IMR-90 (cell line): ENCODE results near the gene PTPN22. TPM values are rescaled to one million over a fixed set of nuclear protein-coding genes. Genes with fewer than 3 reads are reported as not detected.

ENCODE experiments used
- ATAC-seq: fragments of 200-7000 bp; cut with Tn5 transposase; 2 replicates; pipeline ENCODE4 v1.9.1; 2020; ENCODE audit warnings: low read depth, mild to moderate bottlenecking, moderate library complexity
- BruUV-seq: library from RNA; stranded (reverse); fragments of 400-500 nt; replicated peaks from 2 replicates; lab custom pipeline; 2021; lab: Mats Ljungman, UMichigan
- CTCF ChIA-PET: fragments of 300-600 bp; formaldehyde crosslinking; extraction: SDS; loops from one replicate; lab custom pipeline; 2021; ENCODE audit warnings: antibody characterized with exemption; lab: Yijun Ruan, JAX
- POLR2A ChIA-PET: fragments of 300-600 bp; sonication (Branson Sonifier 250); formaldehyde crosslinking; loops from one replicate; lab custom pipeline; 2022; ENCODE audit warnings: antibody characterized with exemption; ENCODE audit not compliant: unreplicated experiment; lab: Charles Lee
- DNase-seq: peaks from one replicate; pipeline ENCODE4 v3.0.0; 2013
- H2AFZ ChIP-seq: replicated peaks from 2 replicates; pipeline ENCODE3; 2013; ENCODE audit warnings: low read length, mild to moderate bottlenecking; ENCODE audit not compliant: poor library complexity
- H2AK5ac ChIP-seq: 2 replicates; pipeline ENCODE4 v1.6.1; 2013; ENCODE audit warnings: low read depth, low read length, inconsistent platforms
- H2AK9ac ChIP-seq: replicated peaks from 2 replicates; pipeline ENCODE3; 2013; ENCODE audit warnings: mild to moderate bottlenecking, low read depth, low read length, moderate library complexity; ENCODE audit not compliant: poor library complexity
- H2BK120ac ChIP-seq: 2 replicates; pipeline ENCODE4 v1.6.1; 2013; ENCODE audit warnings: low read depth, low read length, inconsistent platforms
- H2BK15ac ChIP-seq: 3 replicates; pipeline ENCODE4 v1.6.1; 2013; ENCODE audit warnings: low read depth, low read length, inconsistent platforms
- H2BK20ac ChIP-seq: 2 replicates; pipeline ENCODE4 v1.6.1; 2013; ENCODE audit warnings: low read depth, mild to moderate bottlenecking, inconsistent platforms, low read length, moderate library complexity
- H2BK5ac ChIP-seq: 2 replicates; pipeline ENCODE4 v1.6.1; 2013; ENCODE audit warnings: mild to moderate bottlenecking, low read depth, low read length, inconsistent platforms; ENCODE audit not compliant: poor library complexity, severe bottlenecking
- H3K14ac ChIP-seq: replicated peaks from 2 replicates; pipeline ENCODE4 v1.6.1; 2013; ENCODE audit warnings: low read depth, low read length, inconsistent platforms
- H3K18ac ChIP-seq: 2 replicates; pipeline ENCODE4 v1.6.1; 2013; ENCODE audit warnings: low read depth, low read length, control low read depth
- H3K23ac ChIP-seq: 2 replicates; pipeline ENCODE4 v1.6.1; 2013; ENCODE audit warnings: low read depth, low read length, inconsistent platforms
- H3K27ac ChIP-seq: 2 replicates; pipeline ENCODE4 v1.5.1; 2013; ENCODE audit warnings: mild to moderate bottlenecking, control low read depth, low read length; ENCODE audit not compliant: insufficient read depth
- H3K27me3 ChIP-seq: 2 replicates; pipeline ENCODE4 v1.6.1; 2013; ENCODE audit warnings: low read length; ENCODE audit not compliant: control insufficient read depth, insufficient read depth
- H3K36me3 ChIP-seq: 2 replicates; pipeline ENCODE4 v1.6.1; 2013; ENCODE audit warnings: low read length, mixed read lengths; ENCODE audit not compliant: control insufficient read depth, insufficient read depth
- H3K4ac ChIP-seq: 2 replicates; pipeline ENCODE4 v1.6.1; 2013; ENCODE audit warnings: low read depth, low read length, inconsistent platforms
- H3K4me1 ChIP-seq: 2 replicates; pipeline ENCODE4 v1.6.1; 2013; ENCODE audit warnings: low read length, mixed read lengths; ENCODE audit not compliant: control insufficient read depth, insufficient read depth
- H3K4me2 ChIP-seq: 2 replicates; pipeline ENCODE4 v1.6.1; 2013; ENCODE audit warnings: low read depth, mild to moderate bottlenecking, control low read depth, low read length, moderate library complexity
- H3K4me3 ChIP-seq: 2 replicates; pipeline ENCODE4 v1.5.1; 2013; ENCODE audit warnings: low read depth, mild to moderate bottlenecking, control low read depth, low read length, moderate library complexity; ENCODE audit not compliant: insufficient read depth
- H3K56ac ChIP-seq: 2 replicates; pipeline ENCODE4 v1.6.1; 2013; ENCODE audit warnings: low read length, inconsistent platforms; ENCODE audit not compliant: insufficient read depth; ENCODE audit errors: extremely low read depth
- H3K79me1 ChIP-seq, 2 experiments: 2 replicates each; pipeline ENCODE4 v1.6.1; 2013; ENCODE audit warnings: low read length in 2 of 2, inconsistent platforms in 1 of 2, low read depth in 1 of 2
- H3K9ac ChIP-seq: 2 replicates; pipeline ENCODE4 v1.6.1; 2013; ENCODE audit warnings: low read depth, low read length, control low read depth
- H3K9me1 ChIP-seq: 2 replicates; pipeline ENCODE4 v1.6.1; 2013; ENCODE audit warnings: low read length, inconsistent platforms; ENCODE audit not compliant: insufficient read depth
- H3K9me3 ChIP-seq: 2 replicates; pipeline ENCODE4 v1.6.1; 2013; ENCODE audit warnings: low read length; ENCODE audit not compliant: control insufficient read depth, insufficient read depth
- H4K20me1 ChIP-seq: 2 replicates; pipeline ENCODE4 v1.6.1; 2013; ENCODE audit warnings: low read length, inconsistent platforms; ENCODE audit not compliant: insufficient read depth
- H4K5ac ChIP-seq: 2 replicates; pipeline ENCODE4 v1.6.1; 2013; ENCODE audit warnings: mild to moderate bottlenecking, low read depth, low read length, control low read depth
- H4K8ac ChIP-seq, 2 experiments: 2 replicates each; pipeline ENCODE4 v1.6.1; 2013; ENCODE audit warnings: low read depth in 2 of 2, low read length in 2 of 2, control low read depth in 1 of 2, inconsistent platforms in 1 of 2
- H4K91ac ChIP-seq: 2 replicates; pipeline ENCODE4 v1.6.1; 2013; ENCODE audit warnings: low read depth, low read length, inconsistent platforms; ENCODE audit not compliant: insufficient read depth
- CEBPB ChIP-seq: IDR thresholded peaks from 2 replicates; pipeline ENCODE4 v1.6.1; 2012; ENCODE audit warnings: low read depth, low read length, improper control_type of control experiment
- CHD1 ChIP-seq: IDR thresholded peaks from 2 replicates; pipeline ENCODE4 v1.6.1; 2012; ENCODE audit warnings: low read depth, low read length, improper control_type of control experiment
- FOS ChIP-seq: fragments of 150-350 bp; IDR thresholded peaks from 2 replicates; pipeline ENCODE4 v1.6.1; 2016; ENCODE audit warnings: low read depth, low read length
- MAFK ChIP-seq: IDR thresholded peaks from 2 replicates; pipeline ENCODE4 v1.6.1; 2012; ENCODE audit warnings: low read depth, low read length, improper control_type of control experiment
- MAZ ChIP-seq: IDR thresholded peaks from 2 replicates; pipeline ENCODE4 v1.6.1; 2012; ENCODE audit warnings: low read depth, mild to moderate bottlenecking, low read length, improper control_type of control experiment, moderate library complexity, borderline replicate concordance
- NFE2L2 ChIP-seq: fragments of 150-350 bp; IDR thresholded peaks from 2 replicates; pipeline ENCODE4 v1.6.1; 2016; ENCODE audit warnings: low read depth, mild to moderate bottlenecking, low read length
- POLR2A ChIP-seq: IDR thresholded peaks from 2 replicates; pipeline ENCODE4 v1.6.1; 2012; ENCODE audit warnings: mild to moderate bottlenecking, low read depth, low read length
- RAD21 ChIP-seq: IDR thresholded peaks from 2 replicates; pipeline ENCODE4 v1.6.1; 2012; ENCODE audit warnings: low read length, improper control_type of control experiment
- RCOR1 ChIP-seq: IDR thresholded peaks from 2 replicates; pipeline ENCODE4 v1.6.1; 2012; ENCODE audit warnings: mild to moderate bottlenecking, low read length, improper control_type of control experiment; ENCODE audit not compliant: insufficient replicate concordance
- RFX5 ChIP-seq: IDR thresholded peaks from 2 replicates; pipeline ENCODE4 v1.8.0; 2012; ENCODE audit warnings: low read depth, mild to moderate bottlenecking, low read length, moderate library complexity
- WGBS, 2 experiments: methylation state at CpG; one replicate each; pipeline versions ENCODE4 v1.1.5 to v1.1.7; 2013; ENCODE audit warnings: missing lambda C conversion rate in 2 of 2; ENCODE audit not compliant: insufficient read length in 1 of 2; ENCODE audit errors: extremely low coverage in 2 of 2; 5-methylcytosine and 5-hydroxymethylcytosine counted together
- dilution Hi-C: fragments of 300-500 bp; cut with HindIII; formaldehyde crosslinking; loops from one replicate; pipeline ENCODE4 v1.14.3; 2018; ENCODE audit warnings: low sequenced_read_pairs; ENCODE audit not compliant: unreplicated experiment
- in situ Hi-C: fragments of 300-500 bp; cut with MboI; formaldehyde crosslinking; loops from 3 replicates; pipeline ENCODE4 v1.14.3; 2019; ENCODE audit warnings: low sequenced_read_pairs, inconsistent platforms, mixed read lengths
- intact Hi-C: fragments of 100-400 bp; cut with micrococcal nuclease; formaldehyde crosslinking; loops from 2 replicates; pipeline ENCODE4 v1.10.0; 2022
- polyA plus RNA-seq, 3 experiments: library from polyadenylated mRNA; depleted of rRNA; stranded (reverse); fragments of >200 nt; gene quantifications; 2 replicates each; pipeline ENCODE4 v1.2.3, GENCODE V29; 2012; ENCODE audit warnings: low replicate concordance in 1 of 3
- total RNA-seq: library from RNA; depleted of rRNA; stranded (reverse); fragments of >200 nt; gene quantifications from 2 replicates; pipeline ENCODE4 v1.2.3, GENCODE V29; 2012
- TF ChIP-seq, protein P1 (sequence below): fragments of 150-350 bp; IDR thresholded peaks from 2 replicates; pipeline ENCODE4 v1.6.1; 2016; ENCODE audit warnings: low read depth, mild to moderate bottlenecking, low read length, moderate library complexity, borderline replicate concordance

Gene PTPN22
- total and polyA plus RNA-seq, 2 of the 4 experiments (the other 2 are of a cell fraction), result 0.14 to 0.18 TPM

GRCh38 chr1:113850127-113850796, 21.2 kb downstream of the PTPN22 start:
- DNase-seq, result no peak
- H3K27me3 ChIP-seq, result no peaks in the 10 kb centered on the region
- H3K4me1 ChIP-seq, result no peaks in the 10 kb centered on the region
- no peak overlapping the region for H2AFZ ChIP-seq
- no peak overlapping the region; the same call in 1 of the 2 replicates for H3K4ac ChIP-seq
- H4K20me1 ChIP-seq, result no peaks in the 10 kb centered on the region
- H3K9ac ChIP-seq, result no peak overlapping the region
- no peaks in the 10 kb centered on the region for H3K9me3 ChIP-seq
- WGBS, 2 experiments, result no CpG with 5 or more reads among the region's 3 CpGs
- in situ Hi-C loops (loop anchor here (25.0 kb wide), 1 partner anchor 437 kb away; no protein-coding TSS in a partner anchor), dilution Hi-C loops (no loop called here), intact Hi-C loops (no loop called here)
- no peak overlapping the region for H3K4me2 ChIP-seq
- H2BK20ac ChIP-seq, result no peak overlapping the region
- no peak overlapping the region for H2BK5ac ChIP-seq
- H2AK5ac ChIP-seq, result no peak overlapping the region
- no peak overlapping the region for H2BK15ac ChIP-seq
- no TSS peak for BruUV-seq
- H4K5ac ChIP-seq, result no peak overlapping the region
- no peaks in the 10 kb centered on the region for H3K36me3 ChIP-seq
- TF ChIP-seq POLR2A, result no peak
- no peak for TF ChIP-seq NFE2L2
- no peak for TF ChIP-seq RAD21
- no peak for TF ChIP-seq RFX5
- no peak for TF ChIP-seq CHD1
- TF ChIP-seq MAZ, result no peak
- no peak for TF ChIP-seq MAFK
- no peak for TF ChIP-seq CEBPB
- TF ChIP-seq, protein P1, sequence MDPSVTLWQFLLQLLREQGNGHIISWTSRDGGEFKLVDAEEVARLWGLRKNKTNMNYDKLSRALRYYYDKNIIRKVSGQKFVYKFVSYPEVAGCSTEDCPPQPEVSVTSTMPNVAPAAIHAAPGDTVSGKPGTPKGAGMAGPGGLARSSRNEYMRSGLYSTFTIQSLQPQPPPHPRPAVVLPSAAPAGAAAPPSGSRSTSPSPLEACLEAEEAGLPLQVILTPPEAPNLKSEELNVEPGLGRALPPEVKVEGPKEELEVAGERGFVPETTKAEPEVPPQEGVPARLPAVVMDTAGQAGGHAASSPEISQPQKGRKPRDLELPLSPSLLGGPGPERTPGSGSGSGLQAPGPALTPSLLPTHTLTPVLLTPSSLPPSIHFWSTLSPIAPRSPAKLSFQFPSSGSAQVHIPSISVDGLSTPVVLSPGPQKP, result no peak
- TF ChIP-seq FOS, result no peak
- TF ChIP-seq RCOR1, result no peak
- no peak overlapping the region for H4K91ac ChIP-seq
- no peaks in the 10 kb centered on the region for H3K9me1 ChIP-seq
- no peak overlapping the region; the same call in 1 of the 2 replicates for H3K14ac ChIP-seq
- CTCF ChIA-PET, result no interaction called here
- POLR2A ChIA-PET, result no interaction called here
- no peak overlapping the region for H3K4me3 ChIP-seq
- H3K27ac ChIP-seq, result no peak overlapping the region
- no peak overlapping the region for H4K8ac ChIP-seq
- ATAC-seq, result no peak
- H2AK9ac ChIP-seq, result no peak overlapping the region
- H3K23ac ChIP-seq, result no peak overlapping the region
- H3K56ac ChIP-seq, result no peak overlapping the region
- no peaks in the 10 kb centered on the region for H3K79me1 ChIP-seq
- no peak overlapping the region for H2BK120ac ChIP-seq
- H3K18ac ChIP-seq, result no peak overlapping the region
